HL-60 (cell line): Measurements from ENCODE around the gene BGN.

Experiments used
- CTCF ChIP-seq: IDR thresholded peaks from one replicate; pipeline ENCODE4 v1.5.1; 2011; ENCODE audit warnings: low read length, control low read depth, inconsistent platforms; ENCODE audit not compliant: insufficient read depth
- GABPA ChIP-seq: IDR thresholded peaks from 2 replicates; pipeline ENCODE4 v1.6.1; 2012; ENCODE audit warnings: low read depth
- REST ChIP-seq: IDR thresholded peaks from 2 replicates; pipeline ENCODE4 v1.6.1; 2012; ENCODE audit warnings: low read depth; ENCODE audit not compliant: insufficient replicate concordance

DNA sequence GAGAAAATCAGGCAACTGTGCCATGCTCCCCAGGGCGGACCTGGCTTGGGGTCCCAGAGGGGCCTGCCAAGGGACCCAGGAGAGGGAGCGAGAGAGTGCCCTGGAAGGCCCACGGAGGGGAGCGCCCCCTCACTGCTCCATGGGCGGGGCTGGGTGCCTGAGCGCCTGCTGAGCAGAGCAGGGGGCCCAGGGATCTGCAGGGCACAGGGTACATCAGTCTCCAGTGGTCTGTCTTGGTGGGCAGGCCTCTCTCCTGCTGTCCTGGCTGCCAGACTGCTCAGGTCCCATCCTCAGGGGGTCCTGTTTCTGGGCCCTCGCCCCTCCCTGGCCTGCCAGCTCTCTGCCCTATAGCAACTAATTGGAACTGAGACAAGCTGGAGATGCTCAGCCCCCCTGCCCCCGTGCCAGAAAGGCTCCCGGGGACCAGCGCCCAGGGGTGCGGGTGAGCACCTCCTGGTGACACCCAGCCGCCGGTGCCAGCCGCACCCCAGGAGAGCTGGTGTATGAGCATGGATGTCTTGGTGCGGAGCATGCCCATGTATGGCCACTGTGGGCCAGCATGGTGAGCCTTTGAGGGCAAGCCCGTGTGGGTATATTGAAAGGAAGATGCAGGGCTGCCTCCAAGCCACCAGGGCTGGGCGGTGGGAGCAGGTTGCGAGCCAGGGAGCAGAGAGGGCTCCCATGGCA is 1.3 kb downstream of the BGN start:
- TF ChIP-seq CTCF (no peak), REST (no peak), GABPA (no peak)
